H9 (cell line): ENCODE results near the gene KIR3DL3. TPM values are rescaled to one million over a fixed set of nuclear protein-coding genes. Genes with fewer than 3 reads are reported as not detected.

Experiments
- DNase-seq: peaks from one replicate; pipeline ENCODE4 v3.0.0-alpha.2; 2017
- H2AFZ ChIP-seq: one replicate; pipeline ENCODE4 v1.6.1; 2013; ENCODE audit warnings: mild to moderate bottlenecking, low read length, control low read depth, moderate library complexity
- H2AK5ac ChIP-seq: 2 replicates; pipeline ENCODE4 v1.6.1; 2013; ENCODE audit warnings: low read length, control low read depth, mixed read lengths; ENCODE audit not compliant: insufficient read length
- H2BK120ac ChIP-seq: one replicate; pipeline ENCODE4 v1.6.1; 2013; ENCODE audit warnings: low read depth, mild to moderate bottlenecking, low read length, control low read depth, inconsistent platforms; ENCODE audit not compliant: poor library complexity, severe bottlenecking
- H2BK12ac ChIP-seq: 2 replicates; pipeline ENCODE4 v1.6.1; 2013; ENCODE audit warnings: low read length, control low read depth, mixed read lengths, low read depth; ENCODE audit not compliant: insufficient read length
- H2BK15ac ChIP-seq: 2 replicates; pipeline ENCODE4 v1.6.1; 2013; ENCODE audit warnings: low read depth, low read length, control low read depth
- H2BK20ac ChIP-seq: one replicate; pipeline ENCODE4 v1.6.1; 2013; ENCODE audit warnings: low read depth, mild to moderate bottlenecking, low read length, control low read depth, inconsistent platforms; ENCODE audit not compliant: poor library complexity, severe bottlenecking
- H2BK5ac ChIP-seq: 2 replicates; pipeline ENCODE4 v1.6.1; 2013; ENCODE audit warnings: low read length, control low read depth, mixed read lengths; ENCODE audit not compliant: insufficient read length
- H3K14ac ChIP-seq: 2 replicates; pipeline ENCODE4 v1.6.1; 2013; ENCODE audit warnings: low read length, control low read depth; ENCODE audit not compliant: insufficient read depth
- H3K18ac ChIP-seq: 2 replicates; pipeline ENCODE4 v1.6.1; 2013; ENCODE audit warnings: low read depth, mild to moderate bottlenecking, mixed read lengths, low read length, control low read depth; ENCODE audit not compliant: insufficient read length
- H3K23ac ChIP-seq: 2 replicates; pipeline ENCODE4 v1.6.1; 2013; ENCODE audit warnings: low read length, control low read depth, mixed read lengths, low read depth; ENCODE audit not compliant: insufficient read length
- H3K23me2 ChIP-seq: 2 replicates; pipeline ENCODE4 v1.6.1; 2013; ENCODE audit warnings: low read depth, mild to moderate bottlenecking, mixed read lengths, low read length, control low read depth; ENCODE audit not compliant: insufficient read length, poor library complexity, severe bottlenecking
- H3K27ac ChIP-seq: 2 replicates; pipeline ENCODE4 v1.5.1; 2013; ENCODE audit warnings: low read length, control low read depth, mixed read lengths, low read depth; ENCODE audit not compliant: insufficient read length
- H3K27me3 ChIP-seq: 2 replicates; pipeline ENCODE4 v1.6.1; 2013; ENCODE audit warnings: low read length, control low read depth, inconsistent platforms; ENCODE audit not compliant: insufficient read depth
- H3K4ac ChIP-seq: 2 replicates; pipeline ENCODE4 v1.6.1; 2013; ENCODE audit warnings: low read depth, mild to moderate bottlenecking, control low read depth, inconsistent platforms, low read length, moderate library complexity
- H3K4me1 ChIP-seq: 2 replicates; pipeline ENCODE4 v1.6.1; 2013; ENCODE audit warnings: low read length, control low read depth, inconsistent platforms; ENCODE audit not compliant: insufficient read depth
- H3K4me2 ChIP-seq: 2 replicates; pipeline ENCODE4 v1.6.1; 2013; ENCODE audit warnings: low read length, control low read depth, mixed read lengths; ENCODE audit not compliant: insufficient read length, insufficient read depth
- H3K56ac ChIP-seq: 2 replicates; pipeline ENCODE4 v1.6.1; 2013; ENCODE audit warnings: low read depth, mild to moderate bottlenecking, mixed read lengths, low read length, control low read depth; ENCODE audit not compliant: insufficient read length
- H3K79me1 ChIP-seq: 2 replicates; pipeline ENCODE4 v1.6.1; 2013; ENCODE audit warnings: low read depth, mild to moderate bottlenecking, moderate library complexity, low read length, control low read depth, inconsistent platforms; ENCODE audit not compliant: insufficient read depth, poor library complexity, severe bottlenecking
- H3K79me2 ChIP-seq: 2 replicates; pipeline ENCODE4 v1.6.1; 2013; ENCODE audit warnings: low read length, control low read depth, inconsistent platforms; ENCODE audit not compliant: insufficient read depth
- H3K9ac ChIP-seq: 2 replicates; pipeline ENCODE4 v1.6.1; 2013; ENCODE audit warnings: low read length, control low read depth, mixed read lengths; ENCODE audit not compliant: insufficient read length; ENCODE audit errors: extremely low read depth
- H3K9me3 ChIP-seq: one replicate; pipeline ENCODE4 v1.6.1; 2013; ENCODE audit warnings: low read depth, low read length, inconsistent platforms; ENCODE audit not compliant: control insufficient read depth
- H3T11ph ChIP-seq: one replicate; pipeline ENCODE4 v1.6.1; 2013; ENCODE audit warnings: mild to moderate bottlenecking, low read length, control low read depth, inconsistent platforms
- H4K20me1 ChIP-seq: one replicate; pipeline ENCODE4 v1.6.1; 2013; ENCODE audit not compliant: control insufficient read depth, insufficient read length, insufficient read depth
- H4K5ac ChIP-seq: 2 replicates; pipeline ENCODE4 v1.6.1; 2013; ENCODE audit warnings: low read depth, mild to moderate bottlenecking, mixed read lengths, low read length, control low read depth; ENCODE audit not compliant: insufficient read length
- H4K8ac ChIP-seq: replicated peaks from 2 replicates; pipeline ENCODE4 v1.6.1; 2013; ENCODE audit warnings: low read length, control low read depth, mixed read lengths, low read depth; ENCODE audit not compliant: insufficient read length
- H4K91ac ChIP-seq: 2 replicates; pipeline ENCODE4 v1.6.1; 2013; ENCODE audit warnings: low read depth, mild to moderate bottlenecking, moderate library complexity, mixed read lengths, low read length, control low read depth; ENCODE audit not compliant: insufficient read length
- H3K27ac Mint-ChIP-seq, 3 experiments: 2 replicates in 2 of 3; 3 replicates in 1 of 3; pipeline ENCODE4 v1.8.0; 2020 to 2021; ENCODE audit warnings: mixed read lengths in 3 of 3, mild to moderate bottlenecking in 1 of 3, moderate library complexity in 1 of 3
- H3K27me3 Mint-ChIP-seq: 2 replicates; pipeline ENCODE4 v1.8.0; 2021; ENCODE audit warnings: low read depth, mild to moderate bottlenecking, moderate library complexity, mixed read lengths
- H3K36me3 Mint-ChIP-seq, 3 experiments: 2 replicates in 2 of 3; 3 replicates in 1 of 3; pipeline ENCODE4 v1.8.0; 2020 to 2021; ENCODE audit warnings: low read depth in 3 of 3, mixed read lengths in 3 of 3; ENCODE audit not compliant: insufficient read depth in 1 of 3
- H3K4me1 Mint-ChIP-seq, 2 experiments: 2 replicates each; pipeline ENCODE4 v1.8.0; 2020; ENCODE audit warnings: mixed read lengths in 2 of 2
- H3K4me3 Mint-ChIP-seq, 2 experiments: 2 replicates in 1 of 2; 3 replicates in 1 of 2; pipeline ENCODE4 v1.8.0; 2020 to 2021; ENCODE audit warnings: mild to moderate bottlenecking in 2 of 2, mixed read lengths in 2 of 2, moderate library complexity in 1 of 2
- H3K9me3 Mint-ChIP-seq, 2 experiments: 2 replicates in 1 of 2; 3 replicates in 1 of 2; pipeline ENCODE4 v1.8.0; 2020; ENCODE audit warnings: mild to moderate bottlenecking in 2 of 2, mixed read lengths in 2 of 2, moderate library complexity in 1 of 2
- CTCF ChIP-seq: fragments of 200-600 bp; sonication (generic); conservative IDR thresholded peaks from 3 replicates; pipeline ENCODE4 v1.8.0; 2021; ENCODE audit warnings: antibody characterized with exemption, mild to moderate bottlenecking
- WGBS: extraction: QIAGEN DNeasy Blood & Tissue Kit; methylation state at CpG from one replicate; pipeline ENCODE4 v1.1.7; 2013; ENCODE audit warnings: missing lambda C conversion rate, low lambda C conversion rate, mixed read lengths; ENCODE audit not compliant: insufficient read length; ENCODE audit errors: extremely low coverage; 5-methylcytosine and 5-hydroxymethylcytosine counted together
- total RNA-seq: library from RNA; stranded (reverse); gene quantifications from 2 replicates; pipeline ENCODE4 v1.2.1, GENCODE V29; 2021

The KIR3DL3 gene
- total RNA-seq, 1 experiment from 2014 or later, result not detected

- peaks cover 72% of the 10 kb centered on the region for H3K9me3 ChIP-seq
- H3K56ac ChIP-seq, result no peak overlapping the region
- no peaks in the 10 kb centered on the region for H3K79me2 ChIP-seq
- H2BK15ac ChIP-seq, result no peak overlapping the region
- no peak overlapping the region for H2BK120ac ChIP-seq
- no peaks in the 10 kb centered on the region for H3K23me2 ChIP-seq
- Mint-ChIP-seq H3K36me3 (peaks cover 9 to 34% (median 13%) of the 10 kb centered on the region in 3 experiments; a peak in 5 of 7 replicates), H3K27me3 (peaks cover 10% of the 10 kb centered on the region), H3K4me1 (no peaks in the 10 kb centered on the region), H3K4me3 (no peak overlapping the region), H3K27ac (no peak overlapping the region), H3K9me3 (peaks cover 81 to 82% of the 10 kb centered on the region in 2 experiments)
- no peak overlapping the region for H3K9ac ChIP-seq
- no peak overlapping the region for H3K4me2 ChIP-seq
- no peak overlapping the region for H2BK12ac ChIP-seq
- no peak for DNase-seq
- no peaks in the 10 kb centered on the region for H4K20me1 ChIP-seq
- H3K27me3 ChIP-seq, result no peaks in the 10 kb centered on the region
- no peaks in the 10 kb centered on the region for H3K79me1 ChIP-seq
- no peak overlapping the region for H3T11ph ChIP-seq
- H2AK5ac ChIP-seq, result no peak overlapping the region
- H4K91ac ChIP-seq, result no peak overlapping the region
- no peak overlapping the region for H4K5ac ChIP-seq
- H3K23ac ChIP-seq, result no peak overlapping the region
- TF ChIP-seq CTCF, result no peak
- H4K8ac ChIP-seq, result no peak overlapping the region
- no peak overlapping the region for H2AFZ ChIP-seq
- no peak overlapping the region for H3K27ac ChIP-seq
- H3K4me1 ChIP-seq, result no peaks in the 10 kb centered on the region
- H2BK20ac ChIP-seq, result no peak overlapping the region
- no peak overlapping the region for H2BK5ac ChIP-seq
- WGBS, result no CpG with 5 or more reads among the region's 7 CpGs
- H3K18ac ChIP-seq, result no peak overlapping the region
- H3K14ac ChIP-seq, result no peak overlapping the region
- H3K4ac ChIP-seq, result no peak overlapping the region
These were observed 15.5 kb upstream of the KIR3DL3 start for GRCh38 chr19:54708781-54709180.
